ENCODE measurements around the gene PPP6R3.
"Not testable (repeated sequence)": the region's sequence is repeated elsewhere in the genome, so short reads cannot be mapped to it uniquely, and the experiment has no call there.

Gene PPP6R3

DNA sequence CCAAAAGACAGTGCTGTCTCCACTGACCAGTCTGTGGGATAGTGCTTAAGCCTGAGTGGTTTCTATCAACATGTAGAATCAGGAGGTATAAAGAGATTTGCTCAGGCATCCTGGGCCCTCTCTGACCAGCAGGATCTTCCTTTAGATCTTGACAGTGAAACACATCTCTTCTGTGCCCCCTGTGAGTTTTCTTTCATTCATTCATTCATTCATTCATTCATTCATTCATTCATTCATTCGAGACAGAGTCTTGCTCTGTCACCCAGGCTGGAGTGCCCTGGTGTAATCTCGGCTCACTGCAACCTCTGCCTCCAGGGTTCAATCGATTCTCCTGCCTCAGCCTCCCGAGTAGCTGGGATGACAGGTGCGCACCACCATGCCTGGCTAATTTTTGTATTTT lies 26.4 kb upstream of the PPP6R3 start:
- not testable (repeated sequence) for DNase-seq (ENCODE audit: low read depth in 3 of 3)

DNA sequence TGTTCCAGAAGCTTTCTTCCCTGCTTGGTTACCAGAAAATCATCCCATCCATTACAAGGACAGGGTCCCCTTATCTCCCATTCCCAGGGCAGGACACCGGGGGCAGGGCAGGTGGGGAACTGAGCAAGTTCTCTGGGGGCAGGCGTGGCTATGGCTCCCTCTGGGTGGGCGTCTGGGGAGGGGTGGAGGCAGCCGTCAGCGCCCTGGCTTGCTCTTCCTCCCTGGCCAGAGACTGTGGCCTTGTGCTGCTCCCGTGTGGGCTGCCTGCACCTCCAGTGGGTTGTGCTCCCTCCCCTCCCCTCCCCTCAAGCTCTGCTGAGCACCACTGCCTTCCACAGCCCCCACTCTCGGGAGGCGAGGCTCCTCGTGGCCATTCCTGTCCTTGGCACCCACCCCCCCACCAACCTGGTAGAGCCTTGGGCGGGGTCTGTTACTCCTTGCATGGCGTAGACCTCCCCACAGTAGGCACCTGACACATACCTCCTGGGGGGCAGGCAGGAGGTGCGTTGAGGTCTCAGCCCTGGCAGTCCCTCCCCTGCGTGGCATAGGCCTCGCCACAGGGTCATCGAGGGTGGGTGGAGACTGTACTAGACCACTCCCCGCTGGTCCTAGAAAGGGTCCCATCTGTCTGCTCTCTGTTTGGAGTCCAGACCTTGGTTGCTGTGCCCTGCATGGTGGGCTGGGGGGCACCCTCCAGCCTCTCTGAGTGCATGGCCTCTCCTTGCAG lies 24.2 kb upstream of the PPP6R3 start:
- no peak for DNase-seq (ENCODE audit: low read depth in 3 of 3)

DNA sequence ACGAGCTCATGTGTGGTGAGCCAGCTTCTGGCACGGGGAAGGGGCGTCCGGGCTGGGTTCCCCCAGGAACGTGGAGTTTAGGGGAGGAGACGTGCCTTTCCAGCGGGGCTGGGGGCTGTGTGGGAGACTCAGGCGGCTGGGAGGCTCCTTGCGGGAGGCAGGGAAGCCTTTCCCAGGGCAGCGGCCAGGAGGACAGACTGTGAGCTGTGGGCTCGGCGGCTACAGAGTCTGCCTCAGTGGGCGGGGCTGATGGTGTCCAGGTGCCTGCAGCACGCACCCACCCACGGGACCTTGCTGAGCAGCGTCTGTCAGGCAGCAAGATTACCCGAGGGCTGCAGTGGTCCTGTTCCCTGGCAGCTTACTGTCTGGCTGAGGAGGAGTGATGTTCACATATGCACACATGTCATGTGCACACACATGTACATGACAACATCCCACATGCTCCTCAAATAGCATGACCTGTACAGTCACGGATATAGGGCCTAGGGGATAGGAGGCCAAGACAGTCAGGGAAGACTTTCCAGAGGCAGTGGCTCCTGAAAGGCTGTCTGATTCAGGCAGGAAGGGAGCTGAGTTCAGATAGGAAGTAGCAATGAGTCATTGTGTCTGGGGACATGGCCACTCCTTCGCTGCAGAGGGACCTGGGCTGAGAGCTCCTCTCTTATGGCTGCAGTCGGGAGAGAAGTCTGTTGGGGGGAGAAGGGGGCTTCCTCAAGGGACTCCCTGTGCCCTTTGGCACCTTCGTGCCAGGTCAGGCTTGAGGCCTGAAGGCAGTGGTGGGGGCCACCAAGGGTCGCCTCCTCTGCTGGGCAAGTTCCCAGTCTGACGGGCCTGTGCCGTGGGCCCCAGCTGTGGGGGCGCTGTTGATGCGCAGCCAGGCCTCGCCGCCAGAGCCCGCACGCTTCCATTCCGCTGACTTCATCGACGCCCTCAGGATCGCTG lies 23.3 kb upstream of the PPP6R3 start:
- DNase-seq (ENCODE audit: low read depth in 3 of 3) = no peak

DNA sequence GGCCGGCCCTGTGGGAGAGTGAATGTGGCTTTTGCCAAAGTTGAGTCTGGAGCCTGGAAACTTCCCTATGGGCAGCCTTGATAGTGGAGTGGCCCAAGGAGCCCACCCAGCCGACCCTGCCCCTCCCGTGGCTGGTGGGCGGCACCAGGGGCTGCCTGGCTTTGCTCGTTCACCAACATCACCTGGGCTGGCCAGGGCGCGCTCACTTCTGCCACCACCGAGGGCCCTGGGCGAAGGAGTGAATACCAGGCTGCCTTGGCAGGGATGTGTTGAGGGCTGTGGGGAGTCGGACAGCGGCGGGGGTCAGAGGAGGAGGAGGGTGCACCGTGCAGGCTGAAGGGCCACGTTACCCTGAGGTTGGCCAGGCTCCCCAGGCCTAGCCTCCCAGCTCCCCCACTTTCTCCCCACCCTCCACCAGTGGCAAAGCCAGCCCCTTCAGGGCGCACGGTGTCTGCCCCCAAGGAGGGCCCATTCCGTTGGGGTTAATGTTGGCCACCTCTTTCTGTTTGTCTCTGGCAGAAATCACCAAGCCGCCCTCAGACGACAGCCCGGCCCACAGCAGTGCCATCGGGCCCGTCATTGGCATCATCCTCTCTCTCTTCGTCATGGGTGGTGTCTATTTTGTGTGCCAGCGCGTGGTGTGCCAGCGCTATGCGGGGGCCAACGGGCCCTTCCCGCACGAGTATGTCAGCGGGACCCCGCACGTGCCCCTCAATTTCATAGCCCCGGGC lies 22.5 kb upstream of the PPP6R3 start:
- no peak for DNase-seq (ENCODE audit: low read depth in 3 of 3)

DNA sequence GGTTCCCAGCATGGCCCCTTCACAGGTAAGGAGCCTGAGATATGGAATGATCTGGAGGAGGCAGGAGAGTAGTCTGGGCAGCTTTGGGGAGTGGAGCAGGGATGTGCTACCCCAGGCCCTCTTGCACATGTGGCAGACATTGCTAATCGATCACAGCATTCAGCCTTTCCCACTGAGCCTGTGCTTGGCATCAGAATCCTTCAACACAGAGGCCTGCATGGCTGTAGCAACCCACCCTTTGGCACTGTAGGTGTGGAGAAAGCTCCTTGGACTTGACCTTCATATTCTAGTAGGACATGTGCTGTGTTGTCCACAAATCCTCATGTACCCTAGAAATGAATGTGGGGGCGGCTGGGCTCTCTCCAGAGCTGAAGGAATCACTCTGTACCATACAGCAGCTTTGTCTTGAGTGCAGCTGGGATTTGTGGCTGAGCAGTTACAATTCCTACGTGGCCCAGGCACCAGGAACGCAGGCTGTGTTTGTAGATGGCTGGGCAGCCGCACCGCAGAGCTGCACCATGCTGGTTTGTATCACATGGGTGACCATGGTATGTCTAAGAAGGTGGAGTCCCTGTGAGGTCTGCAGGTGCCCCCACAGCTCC lies 21.8 kb upstream of the PPP6R3 start:
- DNase-seq (ENCODE audit: low read depth in 3 of 3) = no peak

DNA sequence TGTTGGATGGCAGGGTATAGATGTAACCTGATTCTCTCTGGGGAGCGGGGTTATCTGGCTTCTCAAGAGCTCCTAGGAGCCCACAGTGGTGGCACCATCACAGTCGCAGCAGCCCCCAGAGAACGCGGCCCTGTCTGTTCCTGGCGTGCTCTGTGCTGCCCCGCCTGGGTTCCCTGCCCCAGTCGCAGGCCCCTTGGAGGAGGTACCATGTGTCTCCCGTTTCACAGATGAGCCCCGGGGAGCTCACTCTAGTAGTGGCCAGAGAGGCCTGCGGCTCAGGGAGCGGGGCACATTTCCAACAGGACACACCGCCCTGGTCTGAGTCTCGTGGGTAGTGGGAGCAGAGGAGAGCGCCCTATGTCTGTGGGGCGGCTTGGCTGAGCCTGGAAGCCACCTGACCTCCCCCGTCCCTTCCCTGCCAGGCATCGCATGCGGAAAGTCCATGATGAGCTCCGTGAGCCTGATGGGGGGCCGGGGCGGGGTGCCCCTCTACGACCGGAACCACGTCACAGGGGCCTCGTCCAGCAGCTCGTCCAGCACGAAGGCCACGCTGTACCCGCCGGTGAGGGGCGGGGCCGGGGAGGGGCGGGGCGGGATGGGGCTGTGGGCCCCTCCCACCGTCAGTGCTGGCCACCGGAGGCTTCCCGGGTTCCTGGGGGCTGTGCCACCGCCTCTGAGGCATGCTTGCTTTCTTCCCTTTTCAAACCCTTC lies 21.0 kb upstream of the PPP6R3 start:
- no peak for DNase-seq (ENCODE audit: low read depth in 3 of 3)

DNA sequence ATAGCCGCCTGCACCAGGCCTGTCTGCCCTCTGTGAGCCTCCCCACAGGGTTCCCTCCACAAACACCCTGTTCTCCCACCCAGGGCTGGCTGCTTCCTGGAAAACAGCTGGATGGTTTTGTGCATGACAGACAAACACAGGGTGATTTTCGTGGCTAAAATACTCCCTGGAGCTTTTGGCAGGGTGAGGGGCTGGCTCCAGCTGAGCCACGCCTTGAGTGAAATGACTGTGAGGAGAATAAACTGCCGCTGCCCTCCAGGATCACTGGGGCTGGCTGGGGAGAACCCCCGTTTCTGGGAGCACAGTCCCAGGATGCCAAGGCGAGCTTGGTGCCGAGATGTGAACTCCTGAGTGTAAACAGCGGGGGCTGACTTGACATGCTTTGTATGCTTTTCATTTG lies 20.3 kb upstream of the PPP6R3 start:
- no peak for DNase-seq (ENCODE audit: low read depth in 3 of 3)

DNA sequence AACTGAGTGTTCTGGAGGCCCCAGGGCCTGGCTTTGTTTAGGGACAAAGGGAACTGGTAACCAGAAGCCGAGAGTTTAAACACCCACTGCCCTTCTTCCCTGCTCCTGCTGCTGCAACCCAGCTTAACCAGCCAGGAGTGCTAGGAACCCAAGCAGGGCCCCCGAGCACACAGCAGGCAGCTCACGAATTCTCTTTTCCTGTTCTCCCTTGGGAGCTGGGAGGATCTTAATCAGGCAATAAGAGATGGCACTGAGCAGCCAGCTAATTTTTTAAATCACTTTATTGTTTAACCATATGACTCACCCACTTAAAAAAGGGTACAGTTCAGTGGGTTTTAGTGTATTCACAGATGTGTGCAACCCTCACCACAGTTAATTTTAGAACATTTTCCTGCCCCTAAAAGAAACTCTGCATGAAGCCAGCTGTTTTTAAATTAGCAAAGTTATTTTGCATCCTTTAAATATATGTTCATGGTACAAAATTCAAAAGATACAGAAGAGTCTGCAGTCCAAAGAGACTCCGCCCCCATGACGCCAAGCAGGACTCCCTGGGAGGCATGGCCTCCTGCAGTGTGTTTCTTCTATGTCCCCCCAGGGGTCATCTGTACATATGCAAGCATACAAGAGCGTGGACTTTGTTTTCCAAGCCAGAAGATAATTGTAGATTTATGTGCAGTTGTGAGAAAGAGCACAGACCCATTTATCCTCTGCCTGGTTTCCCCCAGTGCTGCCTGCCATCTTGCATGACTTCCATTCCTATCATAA lies 18.9 kb upstream of the PPP6R3 start:
- no peak for DNase-seq (ENCODE audit: low read depth in 3 of 3)

DNA sequence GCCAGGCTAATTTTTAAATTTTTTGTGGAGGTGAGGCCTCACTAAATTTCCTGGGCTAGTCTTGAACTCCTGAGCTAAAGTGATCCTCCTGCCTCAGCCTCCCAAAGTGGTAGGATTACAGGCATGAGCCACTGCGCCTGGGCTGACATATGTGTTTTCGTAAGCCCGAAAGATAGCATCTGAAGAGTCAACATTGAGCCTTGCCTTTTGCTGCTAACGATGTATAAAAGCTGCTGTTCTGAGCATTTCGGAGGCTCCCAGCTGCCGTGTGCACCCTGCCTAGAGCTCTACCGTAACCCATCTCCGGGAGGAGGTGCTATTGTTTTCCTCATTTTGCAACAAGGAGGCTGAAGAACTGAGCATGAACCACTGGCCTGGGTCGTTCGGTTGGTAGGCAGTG lies 18.1 kb upstream of the PPP6R3 start:
- DNase-seq (ENCODE audit: low read depth in 3 of 3) = no peak

DNA sequence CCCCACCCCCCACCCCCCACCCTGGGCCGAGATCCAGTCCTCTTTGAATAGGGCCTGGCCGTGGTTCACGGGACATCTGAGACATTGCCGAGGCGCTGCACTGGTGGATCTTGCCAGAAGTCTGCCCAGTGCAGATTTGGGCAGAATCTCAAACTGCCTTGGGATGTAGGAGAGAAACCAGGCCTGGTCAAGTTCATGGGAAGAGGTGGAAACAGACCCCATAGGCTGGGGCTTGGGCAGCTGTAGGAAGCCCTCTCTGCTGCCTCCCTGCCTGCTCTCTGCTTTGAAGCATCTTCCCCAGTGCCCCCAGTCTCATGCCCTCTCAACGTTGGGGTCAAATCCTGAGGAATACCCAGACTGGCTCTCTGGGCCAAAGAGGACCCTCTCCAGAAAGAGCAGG lies 16.0 kb upstream of the PPP6R3 start:
- DNase-seq (ENCODE audit: low read depth in 3 of 3) = no peak

DNA sequence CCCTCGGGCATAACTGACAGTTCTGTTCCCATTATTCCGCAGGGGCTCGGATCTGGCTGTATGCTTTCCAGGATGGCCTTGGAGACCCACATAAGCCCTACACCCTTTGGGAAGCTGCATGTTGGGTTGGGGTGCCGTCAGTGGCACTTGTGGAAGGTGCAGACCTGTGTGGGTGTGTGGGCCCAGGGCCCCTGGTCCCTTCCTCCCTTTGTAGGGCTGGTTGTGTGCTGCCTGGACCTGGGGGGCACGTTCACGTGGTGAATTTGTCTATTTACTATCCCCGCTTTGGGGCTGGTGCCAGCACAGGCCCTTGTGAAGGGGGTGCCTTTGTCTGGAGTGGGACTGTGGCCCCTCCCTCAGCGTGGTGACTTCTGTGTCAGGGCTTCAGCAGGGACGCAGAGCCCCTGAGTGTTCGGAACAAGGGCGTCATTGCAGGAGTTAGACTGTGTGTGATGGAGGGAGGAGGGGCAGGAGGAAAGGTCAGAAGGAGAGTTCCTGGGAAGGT lies 15.0 kb upstream of the PPP6R3 start:
- DNase-seq (ENCODE audit: low read depth in 3 of 3) = no peak

DNA sequence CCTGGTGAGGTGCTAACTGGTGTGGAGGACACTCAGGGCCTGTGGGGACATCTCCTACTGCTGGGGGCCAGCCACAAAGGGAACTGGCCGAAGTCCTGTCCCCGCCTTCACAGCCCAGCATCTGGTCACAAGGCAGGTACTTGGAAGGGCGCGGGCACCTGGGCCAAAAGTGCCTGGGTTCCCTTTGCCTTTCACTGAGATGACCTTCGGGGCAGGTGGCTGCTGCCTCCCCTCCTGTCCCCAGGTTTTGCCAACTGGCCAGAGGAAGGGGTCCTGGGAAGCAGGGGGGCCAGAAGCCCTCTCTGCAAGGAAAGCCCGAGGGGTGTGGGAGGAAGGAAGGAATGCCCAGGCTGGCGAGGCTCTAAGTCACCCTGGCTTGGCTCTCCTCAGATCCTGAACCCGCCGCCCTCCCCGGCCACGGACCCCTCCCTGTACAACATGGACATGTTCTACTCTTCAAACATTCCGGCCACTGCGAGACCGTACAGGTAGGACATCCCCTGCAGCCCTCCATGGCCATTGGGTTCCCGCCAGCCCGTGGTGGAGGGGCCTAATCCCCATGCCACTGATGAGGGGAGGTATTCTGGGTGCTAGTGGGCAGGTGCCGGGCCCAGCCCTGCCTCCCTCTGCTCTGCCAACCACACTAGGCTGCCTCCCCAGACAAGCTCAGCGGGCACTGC lies 14.4 kb upstream of the PPP6R3 start:
- DNase-seq (ENCODE audit: low read depth in 3 of 3) = no peak

DNA sequence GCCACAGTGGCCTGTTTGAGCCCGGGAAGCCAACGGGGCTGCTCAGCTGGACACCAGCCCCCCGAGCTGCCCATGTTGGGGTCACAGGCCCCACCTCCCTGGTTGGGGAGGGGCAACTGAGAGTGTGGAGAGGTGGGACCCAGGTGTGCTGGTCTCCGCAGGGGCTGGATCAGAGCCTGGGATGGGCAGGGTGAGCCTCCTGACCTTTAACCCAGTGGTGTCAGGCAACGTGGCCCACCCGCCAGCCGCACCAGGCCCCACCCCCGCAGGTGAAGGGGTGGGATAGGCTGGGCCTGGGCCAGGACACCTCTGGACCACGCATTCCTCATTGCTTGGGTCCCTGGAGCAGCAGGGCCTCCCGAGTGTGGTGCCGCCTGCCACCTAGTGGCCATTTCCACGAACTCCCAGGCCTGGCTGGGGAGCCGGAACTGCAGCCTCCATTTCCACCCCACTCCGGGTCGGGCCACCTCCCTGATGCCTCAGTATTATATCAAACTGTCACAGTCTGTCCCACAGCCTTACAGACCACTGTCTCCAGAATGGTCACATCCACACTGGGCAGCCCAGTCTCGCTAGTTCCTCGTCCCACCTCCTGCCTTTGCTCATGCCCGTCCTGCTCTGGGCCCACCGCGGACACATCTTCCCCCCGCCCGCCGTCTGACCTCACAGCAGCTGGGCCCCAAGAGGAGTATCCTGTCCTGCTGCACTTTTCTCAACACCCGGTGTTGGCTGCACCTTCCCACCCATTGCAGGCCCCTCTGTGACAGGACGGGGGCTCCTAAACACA lies 13.3 kb upstream of the PPP6R3 start:
- DNase-seq (ENCODE audit: low read depth in 3 of 3) = peak; percentile 54 to 67 (median 58)

DNA sequence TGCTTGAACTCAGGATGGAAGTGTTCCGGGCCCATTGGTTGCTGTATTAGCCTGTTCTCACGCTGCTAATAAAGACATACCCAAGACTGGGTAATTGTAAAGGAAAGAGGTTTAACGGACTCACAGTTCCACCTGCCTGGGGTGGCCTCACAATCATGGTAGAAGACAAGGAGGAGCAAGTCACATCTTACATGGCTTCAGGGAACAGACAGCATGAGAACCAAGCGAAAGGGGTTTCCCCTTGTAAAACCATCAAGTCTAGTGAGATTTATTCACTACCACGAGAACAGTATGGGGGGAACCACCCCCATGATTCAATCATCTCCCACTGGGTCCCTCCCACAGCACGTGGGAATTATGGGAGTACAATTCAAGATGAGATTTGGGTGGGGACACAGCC lies 12.6 kb upstream of the PPP6R3 start:
- DNase-seq (ENCODE audit: low read depth in 3 of 3) = not testable (repeated sequence)

DNA sequence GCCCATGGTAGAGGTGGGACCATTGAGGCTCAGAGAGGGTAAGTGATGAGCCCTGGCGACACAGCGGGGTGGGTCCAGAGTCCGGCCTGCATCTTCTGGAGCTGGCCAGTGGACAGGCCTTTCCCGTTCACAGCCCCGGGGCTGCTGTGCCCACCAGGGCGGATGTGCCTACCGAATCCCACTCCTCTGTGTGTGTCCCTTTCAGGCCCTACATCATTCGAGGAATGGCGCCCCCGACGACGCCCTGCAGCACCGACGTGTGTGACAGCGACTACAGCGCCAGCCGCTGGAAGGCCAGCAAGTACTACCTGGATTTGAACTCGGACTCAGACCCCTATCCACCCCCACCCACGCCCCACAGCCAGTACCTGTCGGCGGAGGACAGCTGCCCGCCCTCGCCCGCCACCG lies 11.9 kb upstream of the PPP6R3 start:
- DNase-seq (ENCODE audit: low read depth in 3 of 3) = no peak

DNA sequence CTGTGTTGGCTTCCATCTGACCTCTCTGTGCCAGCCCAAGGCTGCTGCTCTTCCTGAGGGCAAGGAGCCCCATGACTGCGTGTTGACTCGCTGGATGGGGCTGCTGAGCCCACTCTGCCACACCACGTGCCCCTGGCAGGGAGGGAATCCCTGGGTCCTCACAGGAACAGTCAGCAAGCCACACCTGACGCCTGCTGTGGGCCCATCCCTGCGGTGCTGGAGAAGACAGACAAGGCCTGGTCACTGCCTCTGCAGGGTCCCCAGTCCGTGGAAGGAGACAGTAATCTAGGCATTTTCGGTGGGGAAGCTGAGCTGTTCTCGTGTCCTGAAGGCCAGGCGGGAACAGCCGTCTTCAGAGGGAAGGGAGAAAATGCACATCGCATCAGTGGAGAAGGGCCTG lies 10.6 kb upstream of the PPP6R3 start:
- DNase-seq (ENCODE audit: low read depth in 3 of 3) = no peak

DNA sequence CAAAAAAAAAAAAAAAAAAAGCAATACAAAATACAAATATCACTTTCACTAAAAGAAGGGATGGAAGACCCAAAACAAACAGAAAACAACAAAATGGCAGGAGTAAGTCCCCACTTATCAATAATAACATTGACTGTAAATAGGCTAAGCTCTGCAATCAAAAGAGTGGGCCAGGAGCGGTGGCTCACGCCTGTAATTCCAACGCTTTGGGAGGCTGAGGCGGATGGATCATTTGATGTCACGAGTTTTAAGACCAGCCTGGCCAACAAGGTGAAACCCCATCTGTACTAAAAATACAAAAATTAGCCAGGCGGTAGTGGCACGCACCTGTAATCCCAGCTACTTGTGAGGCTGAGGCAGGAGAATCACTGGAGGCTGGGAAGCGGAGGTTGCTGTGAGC lies 9.8 kb upstream of the PPP6R3 start:
- DNase-seq (ENCODE audit: low read depth in 3 of 3) = no peak

DNA sequence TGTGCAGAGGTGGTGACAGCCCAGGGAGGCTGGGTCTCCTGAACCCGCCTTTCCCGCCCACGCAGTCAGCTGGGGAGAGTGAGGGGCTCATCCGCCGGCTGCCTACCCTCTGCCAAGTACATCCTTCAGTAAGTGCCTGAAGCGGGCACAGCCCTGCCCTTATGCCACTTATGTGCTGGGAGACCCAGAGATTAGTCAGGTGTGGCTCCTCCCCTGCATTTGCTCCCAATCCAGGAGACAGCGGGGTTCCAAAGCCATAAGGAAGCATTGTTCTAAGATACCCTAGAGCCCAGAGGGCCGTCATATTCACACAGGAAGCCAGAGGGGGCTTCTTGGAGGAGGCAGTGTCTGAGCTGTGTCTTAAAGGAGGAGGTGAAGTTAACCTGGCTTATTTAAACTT lies 5.8 kb upstream of the PPP6R3 start:
- DNase-seq (ENCODE audit: low read depth in 3 of 3) = no peak

DNA sequence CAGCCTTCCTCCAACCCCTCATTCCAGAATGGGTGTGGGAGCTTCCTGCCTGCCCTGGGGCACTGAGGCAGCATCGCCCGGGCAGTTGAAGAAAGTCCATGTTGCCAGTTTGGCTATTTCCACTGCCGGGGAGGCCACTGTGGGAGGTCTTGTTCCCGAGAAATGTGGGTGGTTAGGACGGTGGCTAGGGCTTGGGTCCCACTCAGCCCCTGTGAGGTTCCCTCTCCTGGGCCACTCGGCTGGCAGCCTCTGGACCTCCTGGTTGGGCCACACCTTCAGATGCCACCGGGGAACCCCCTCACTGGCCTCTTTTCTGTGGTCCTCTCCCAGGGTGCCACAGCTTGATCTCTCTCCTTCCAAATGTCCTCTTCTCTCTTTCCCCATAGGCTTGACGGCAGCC lies 5.1 kb upstream of the PPP6R3 start:
- no peak for DNase-seq (ENCODE audit: low read depth in 3 of 3)

Data from stimulated activated CD4-positive, alpha-beta T cell treated with anti-CD3 and anti-CD28 coated beads, TNF-alpha, amount 100 ng/mL, for 4 hours (primary cell).